ENCODE data around the gene NCOR2. TPM values are rescaled to one million over a fixed set of nuclear protein-coding genes. Genes with fewer than 3 reads are reported as not detected.

NCOR2 gene
- total RNA-seq, 1 experiment from 2014 or later = 25.1 TPM

DNA sequence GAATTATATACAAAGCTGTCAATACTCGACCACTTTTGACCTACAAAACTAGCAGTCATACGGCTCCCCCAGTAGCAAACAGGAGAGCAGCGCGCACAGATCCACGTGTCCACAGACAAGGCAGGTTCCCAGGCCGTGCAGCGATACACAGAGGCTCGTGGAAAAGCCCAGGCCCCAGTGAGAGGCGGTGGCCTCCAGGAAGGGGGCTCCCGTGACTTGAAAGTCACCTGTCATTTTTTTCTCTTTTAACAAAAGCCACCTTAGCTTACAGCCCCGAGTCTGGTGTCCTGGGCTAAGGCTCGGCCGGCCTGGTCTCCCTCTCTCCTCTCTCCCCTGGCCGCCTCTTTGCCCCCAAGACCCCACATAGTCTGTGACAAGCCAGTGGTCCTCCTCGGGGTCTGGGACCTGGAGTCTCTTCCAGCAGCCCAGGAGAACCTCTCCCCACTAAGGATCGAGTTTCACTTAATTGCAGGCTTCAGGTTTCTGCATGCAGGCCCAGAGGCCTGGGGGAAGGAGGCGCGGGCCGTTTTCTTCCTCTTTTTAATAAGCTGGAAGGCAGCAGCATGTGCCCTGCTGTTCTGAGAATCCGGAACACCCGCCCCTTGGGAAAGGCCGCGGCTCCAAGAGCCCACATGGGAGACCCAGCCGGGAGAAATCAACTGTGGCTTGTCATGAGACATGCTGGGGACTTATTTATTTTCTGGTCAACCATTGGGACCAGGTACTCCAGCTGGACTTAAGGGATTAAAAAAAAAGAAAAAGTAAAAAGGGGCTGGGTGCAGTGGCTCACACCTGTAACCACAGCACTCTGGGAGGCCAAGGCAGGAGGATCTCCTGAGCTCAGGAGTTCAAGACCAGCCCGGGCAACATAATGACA, 15.9 kb downstream of the NCOR2 start:
- H3K4me3 ChIP-seq (ENCODE audit: insufficient read depth, low read depth, low read length) = no peak overlapping the region
- DNase-seq = peak; percentile 84
- H3K27me3 ChIP-seq (ENCODE audit: control insufficient read depth, insufficient read depth, low read length) = no peaks in the 10 kb centered on the region
- peaks cover 3% of the 10 kb centered on the region for H3K36me3 ChIP-seq (replicated peaks; ENCODE audit: control insufficient read depth, insufficient read depth, low read length)

DNA sequence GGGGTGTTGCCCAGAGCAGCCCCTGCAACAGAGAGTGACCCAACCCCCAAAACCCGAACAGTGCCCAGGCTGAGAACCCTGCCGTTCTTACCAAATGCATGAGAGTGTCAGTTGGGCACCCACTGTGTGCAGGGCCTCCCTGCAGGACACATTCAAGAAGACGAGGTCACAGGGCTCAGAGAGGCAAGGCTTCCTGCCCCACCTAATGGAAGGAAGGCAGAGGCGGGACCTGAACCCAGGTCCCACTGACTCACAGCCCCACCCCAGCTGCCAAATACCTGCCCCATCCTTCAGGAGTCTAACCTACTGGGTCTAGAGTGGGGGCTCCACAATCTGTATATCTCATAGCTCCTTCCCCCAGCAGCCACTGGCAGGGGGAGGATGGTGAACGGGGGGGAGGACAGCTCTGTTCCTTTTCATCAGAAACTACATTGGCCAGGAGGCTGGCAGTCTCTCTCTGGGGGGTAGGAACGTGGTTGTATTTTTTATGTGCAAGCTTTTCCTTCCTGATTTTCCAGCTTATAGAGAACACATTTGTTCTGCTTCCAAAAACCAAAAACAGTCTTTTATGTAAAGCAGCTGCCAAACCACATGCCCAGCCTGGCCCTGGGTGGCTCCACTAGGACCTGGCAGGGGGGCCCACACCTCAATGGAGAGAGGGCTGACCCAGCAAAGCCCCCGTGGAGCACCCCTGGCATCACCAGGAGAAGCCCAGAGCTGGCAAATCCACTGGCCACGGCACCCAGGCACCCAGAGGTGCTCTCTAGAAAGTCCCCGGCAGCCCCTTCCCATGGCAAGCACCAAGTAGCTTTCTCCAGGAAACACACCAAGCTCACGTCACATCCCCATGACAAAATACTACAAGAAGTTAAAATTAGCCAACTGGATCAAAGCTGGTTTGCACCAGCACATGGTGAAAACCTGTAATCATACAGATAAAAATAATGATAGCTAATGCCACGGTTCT, 17.0 kb downstream of the NCOR2 start:
- no peaks in the 10 kb centered on the region for H3K27me3 ChIP-seq (ENCODE audit: control insufficient read depth, insufficient read depth, low read length)
- H3K4me3 ChIP-seq (ENCODE audit: insufficient read depth, low read depth, low read length) = no peak overlapping the region
- peaks cover 3% of the 10 kb centered on the region for H3K36me3 ChIP-seq (replicated peaks; ENCODE audit: control insufficient read depth, insufficient read depth, low read length)
- DNase-seq = no peak

DNA sequence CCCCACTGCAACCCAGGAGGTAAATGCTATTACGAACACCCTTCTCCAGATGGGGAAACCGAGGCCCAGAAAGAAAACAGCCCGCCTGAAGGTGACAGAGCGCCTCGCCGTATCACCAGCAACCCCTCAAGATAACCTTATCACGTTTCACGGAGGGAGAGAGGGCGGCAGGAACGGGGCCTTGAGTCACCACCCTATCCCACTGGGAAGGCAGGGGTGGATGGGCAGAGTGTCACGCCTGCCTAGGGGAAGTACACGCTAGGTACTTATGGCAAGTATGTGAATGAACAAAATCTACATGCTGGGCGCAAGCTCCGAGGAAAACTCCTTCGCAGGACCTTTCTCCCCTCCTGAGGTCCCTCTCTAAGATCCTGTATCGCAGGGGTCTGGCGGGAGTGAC, 17.8 kb downstream of the NCOR2 start:
- no peak for DNase-seq
- no peaks in the 10 kb centered on the region for H3K27me3 ChIP-seq (ENCODE audit: control insufficient read depth, insufficient read depth, low read length)
- H3K36me3 ChIP-seq (replicated peaks; ENCODE audit: control insufficient read depth, insufficient read depth, low read length) = peaks cover 3% of the 10 kb centered on the region
- no peak overlapping the region for H3K4me3 ChIP-seq (ENCODE audit: insufficient read depth, low read depth, low read length)

DNA sequence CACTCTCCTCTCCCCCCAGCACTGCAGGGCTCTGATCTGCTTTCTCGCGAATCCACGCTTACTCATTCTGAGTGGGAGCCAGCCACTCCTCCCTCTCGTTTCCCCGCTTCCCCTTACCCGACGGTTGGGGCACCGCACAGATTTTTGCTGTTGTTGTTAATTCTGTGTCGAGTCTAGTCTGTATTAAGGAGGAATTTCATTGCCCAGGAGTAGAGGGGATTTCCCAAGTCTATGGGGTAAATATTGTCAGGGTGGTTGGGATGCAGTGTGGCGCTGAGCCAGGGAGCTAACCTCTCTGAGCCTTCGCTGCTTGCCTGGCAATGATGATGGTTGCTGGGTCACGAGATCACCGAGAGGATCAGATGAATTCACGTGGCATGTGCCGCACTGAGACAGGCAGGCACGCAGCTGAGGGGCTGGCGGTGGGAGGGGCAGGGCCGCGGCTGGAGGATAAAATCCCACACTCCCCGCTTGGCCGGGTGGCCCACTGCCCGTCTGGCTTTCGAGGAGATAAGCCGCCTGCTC, 18.5 kb downstream of the NCOR2 start:
- peaks cover 3% of the 10 kb centered on the region for H3K36me3 ChIP-seq (replicated peaks; ENCODE audit: control insufficient read depth, insufficient read depth, low read length)
- DNase-seq = peak; percentile 56
- H3K27me3 ChIP-seq (ENCODE audit: control insufficient read depth, insufficient read depth, low read length) = no peaks in the 10 kb centered on the region
- H3K4me3 ChIP-seq (ENCODE audit: insufficient read depth, low read depth, low read length) = no peak overlapping the region

DNA sequence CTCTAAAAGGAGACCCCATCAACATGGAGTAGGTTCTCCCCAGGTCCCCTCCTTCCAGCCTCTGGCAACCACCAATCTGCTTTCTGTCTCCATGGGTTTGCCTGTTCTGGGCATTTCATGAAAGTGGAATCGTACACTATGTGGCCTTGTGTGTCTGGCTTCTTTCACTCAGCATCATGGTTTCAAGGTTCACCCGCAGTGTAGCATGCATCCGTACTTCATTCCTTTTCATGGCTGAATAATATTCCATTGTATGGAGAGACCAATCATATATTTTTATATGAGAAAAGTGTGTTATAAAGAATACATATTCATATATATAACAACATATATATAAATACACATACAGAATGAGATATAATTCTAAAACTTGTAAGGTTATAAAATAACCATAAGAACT, 19.8 kb downstream of the NCOR2 start:
- peaks cover 3% of the 10 kb centered on the region for H3K36me3 ChIP-seq (replicated peaks; ENCODE audit: control insufficient read depth, insufficient read depth, low read length)
- H3K4me3 ChIP-seq (ENCODE audit: insufficient read depth, low read depth, low read length) = no peak overlapping the region
- no peak for DNase-seq
- no peaks in the 10 kb centered on the region for H3K27me3 ChIP-seq (ENCODE audit: control insufficient read depth, insufficient read depth, low read length)

DNA sequence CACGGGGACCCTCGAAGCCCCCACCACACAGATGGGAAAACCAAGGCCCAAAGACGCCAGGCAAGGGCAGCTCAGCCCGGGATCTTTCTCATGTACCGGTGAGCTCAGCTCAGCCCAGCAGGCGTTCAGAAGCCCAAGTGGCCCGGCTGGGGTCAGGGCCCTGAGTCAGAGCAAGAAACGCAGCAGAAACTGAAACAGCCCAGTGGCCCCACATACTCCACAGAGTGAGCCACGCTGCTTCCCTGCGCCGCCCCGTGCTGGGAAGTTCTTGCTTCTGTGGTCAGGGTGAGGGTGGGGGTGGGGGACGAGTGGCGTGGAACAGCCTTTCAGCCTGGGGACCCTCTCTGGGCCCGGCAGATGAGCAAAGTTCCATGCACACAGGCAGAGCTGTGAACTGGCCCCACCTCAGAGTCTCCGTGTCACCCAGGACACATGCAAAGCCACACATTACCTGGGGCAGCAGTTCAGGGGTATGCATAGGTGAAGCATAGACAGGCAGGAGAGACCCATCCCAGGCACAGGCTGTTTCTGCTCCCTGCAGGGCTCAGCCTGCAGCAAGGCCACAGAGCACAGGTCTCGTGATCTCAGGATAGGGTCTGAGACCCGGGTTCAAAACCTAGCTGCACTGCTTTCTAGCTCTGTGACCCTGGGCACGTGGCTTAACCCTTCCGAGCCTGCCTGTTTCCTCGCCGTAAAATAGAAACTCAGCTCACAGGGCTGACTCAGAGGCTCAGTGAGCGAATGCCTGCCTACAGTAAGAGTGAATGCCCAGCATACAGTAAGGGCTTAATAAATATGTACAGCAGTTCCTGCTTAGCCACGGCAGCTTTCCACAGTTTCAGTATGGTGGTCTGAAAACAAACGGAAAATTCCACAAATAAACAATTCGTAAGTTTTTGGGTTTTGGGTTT, 21.6 kb downstream of the NCOR2 start:
- Histone ChIP-seq H3K36me3 (replicated peaks; ENCODE audit: control insufficient read depth, insufficient read depth, low read length) (peaks cover 3% of the 10 kb centered on the region), H3K27me3 (ENCODE audit: control insufficient read depth, insufficient read depth, low read length) (no peaks in the 10 kb centered on the region), H3K4me3 (ENCODE audit: insufficient read depth, low read depth, low read length) (no peak overlapping the region)
- no peak for DNase-seq

DNA sequence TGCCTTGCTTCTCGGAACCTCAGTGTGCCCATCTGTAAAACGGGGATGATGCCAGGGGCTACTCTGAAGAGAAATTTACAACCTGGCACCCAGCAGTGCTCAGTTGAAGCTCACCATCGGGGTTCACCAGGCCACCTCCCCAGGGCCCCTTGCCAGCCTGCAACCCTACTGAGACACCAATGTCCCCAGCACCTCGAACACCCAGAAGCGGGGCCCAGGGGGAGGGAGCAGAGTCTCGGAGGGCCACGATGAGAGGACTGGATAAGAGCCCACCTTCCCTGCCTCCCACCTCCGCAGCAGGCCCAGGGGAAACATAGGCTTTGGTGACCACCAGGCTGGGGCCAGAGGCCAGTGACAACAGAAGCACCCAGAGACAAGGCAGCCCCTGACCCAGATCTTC, 22.4 kb downstream of the NCOR2 start:
- Histone ChIP-seq H3K36me3 (replicated peaks; ENCODE audit: control insufficient read depth, insufficient read depth, low read length) (peaks cover 3% of the 10 kb centered on the region), H3K27me3 (ENCODE audit: control insufficient read depth, insufficient read depth, low read length) (no peaks in the 10 kb centered on the region), H3K4me3 (ENCODE audit: insufficient read depth, low read depth, low read length) (no peak overlapping the region)
- no peak for DNase-seq

DNA sequence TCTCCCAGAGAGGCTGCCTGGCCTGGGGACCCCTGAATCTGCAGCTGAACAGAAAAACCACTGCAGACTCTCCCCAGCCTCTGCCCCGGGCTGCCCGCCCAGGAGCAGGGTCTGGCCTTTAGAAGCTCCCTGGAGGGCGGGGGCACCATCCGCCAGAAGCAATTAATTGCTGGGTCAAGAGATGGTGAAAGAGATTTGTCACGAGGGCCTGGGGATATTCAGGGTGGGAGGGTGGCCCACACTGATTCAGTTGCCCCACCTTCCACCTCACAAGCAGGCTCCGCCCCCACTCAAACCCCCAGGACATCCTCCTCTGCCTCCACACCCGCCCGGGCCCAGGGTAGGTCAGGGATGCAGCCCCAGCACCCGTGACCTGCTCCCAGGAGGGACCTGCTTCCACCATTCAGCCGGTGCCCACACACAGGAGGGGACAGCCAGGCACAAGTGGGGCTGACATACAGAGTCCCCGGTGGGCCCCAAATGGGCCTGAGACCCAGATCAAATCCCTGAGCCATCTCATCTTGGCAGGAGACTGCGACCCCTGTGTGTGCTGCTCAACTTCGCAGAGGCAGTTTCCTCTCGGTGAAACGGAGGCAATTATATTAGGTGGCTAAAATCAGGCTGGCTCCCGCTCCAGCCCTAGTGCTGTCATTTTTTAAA, 23.0 kb downstream of the NCOR2 start:
- H3K27me3 ChIP-seq (ENCODE audit: control insufficient read depth, insufficient read depth, low read length) = no peaks in the 10 kb centered on the region
- H3K36me3 ChIP-seq (replicated peaks; ENCODE audit: control insufficient read depth, insufficient read depth, low read length) = peaks cover 3% of the 10 kb centered on the region
- DNase-seq = peak; percentile 74
- no peak overlapping the region for H3K4me3 ChIP-seq (ENCODE audit: insufficient read depth, low read depth, low read length)

DNA sequence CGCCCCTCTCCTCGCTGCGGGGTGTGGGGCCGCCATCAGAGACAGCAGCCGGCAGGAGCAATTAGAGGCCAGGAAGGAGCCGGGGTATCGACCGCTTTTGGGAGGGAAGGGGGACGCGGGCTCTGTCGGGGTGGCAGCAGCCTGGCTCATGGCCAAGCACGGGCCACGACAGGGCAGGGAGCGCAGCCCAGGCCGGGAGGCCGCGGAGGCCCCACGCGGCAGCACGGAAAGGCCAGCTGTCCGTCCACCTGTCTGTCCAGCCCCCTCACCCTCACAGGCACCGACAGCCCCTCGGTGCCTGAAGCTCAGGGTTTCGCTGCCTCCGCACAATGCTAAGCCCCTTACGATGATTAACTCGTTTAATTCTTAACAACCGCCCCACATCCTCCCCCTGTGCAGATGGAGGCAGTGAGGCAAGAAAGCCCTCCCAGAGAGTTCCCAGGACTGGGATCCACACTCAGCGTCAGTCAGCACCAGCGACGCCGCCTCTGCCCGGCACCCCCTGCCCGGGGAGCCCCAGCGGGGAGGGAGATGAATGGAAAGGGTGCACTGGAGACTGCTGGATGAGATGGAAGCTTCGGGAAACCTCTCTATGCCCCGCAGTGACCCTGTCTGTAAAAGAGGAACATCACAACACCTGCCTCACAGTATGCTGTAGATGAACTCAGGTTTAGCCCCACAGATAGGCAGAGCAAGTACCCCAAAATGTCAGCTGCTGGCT, 23.7 kb downstream of the NCOR2 start:
- DNase-seq = peak; percentile 69
- Histone ChIP-seq H3K36me3 (replicated peaks; ENCODE audit: control insufficient read depth, insufficient read depth, low read length) (peaks cover 3% of the 10 kb centered on the region), H3K4me3 (ENCODE audit: insufficient read depth, low read depth, low read length) (no peak overlapping the region), H3K27me3 (ENCODE audit: control insufficient read depth, insufficient read depth, low read length) (no peaks in the 10 kb centered on the region)

DNA sequence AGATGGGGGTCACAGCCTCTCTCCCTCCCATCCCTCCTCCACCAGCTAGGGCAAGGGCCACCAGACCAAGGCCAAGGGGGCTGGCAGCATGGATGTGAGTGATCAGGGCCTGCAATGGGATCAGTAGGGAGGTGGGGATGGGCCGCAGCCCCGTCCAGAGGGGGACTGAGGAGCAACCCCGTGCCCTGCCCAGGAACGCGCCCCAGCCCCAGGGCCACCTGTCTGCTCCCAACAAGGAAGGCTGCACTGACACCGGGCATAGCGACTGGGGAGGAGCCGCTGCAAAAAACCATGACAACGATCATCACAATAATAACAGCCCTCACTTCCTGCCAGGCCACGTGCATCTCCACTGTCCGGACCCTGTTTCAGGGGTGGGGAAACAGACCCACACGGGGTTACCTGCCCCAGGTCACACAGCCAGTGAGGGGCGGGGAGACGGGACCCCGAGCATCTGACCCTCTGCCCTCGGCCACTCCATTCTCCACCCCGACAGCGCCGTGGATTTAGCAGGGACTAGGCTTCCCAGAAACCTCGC, 24.3 kb downstream of the NCOR2 start:
- peak; percentile 70 for DNase-seq
- H3K4me3 ChIP-seq (ENCODE audit: insufficient read depth, low read depth, low read length) = no peak overlapping the region
- no peaks in the 10 kb centered on the region for H3K27me3 ChIP-seq (ENCODE audit: control insufficient read depth, insufficient read depth, low read length)
- H3K36me3 ChIP-seq (replicated peaks; ENCODE audit: control insufficient read depth, insufficient read depth, low read length) = peaks cover 2% of the 10 kb centered on the region

DNA sequence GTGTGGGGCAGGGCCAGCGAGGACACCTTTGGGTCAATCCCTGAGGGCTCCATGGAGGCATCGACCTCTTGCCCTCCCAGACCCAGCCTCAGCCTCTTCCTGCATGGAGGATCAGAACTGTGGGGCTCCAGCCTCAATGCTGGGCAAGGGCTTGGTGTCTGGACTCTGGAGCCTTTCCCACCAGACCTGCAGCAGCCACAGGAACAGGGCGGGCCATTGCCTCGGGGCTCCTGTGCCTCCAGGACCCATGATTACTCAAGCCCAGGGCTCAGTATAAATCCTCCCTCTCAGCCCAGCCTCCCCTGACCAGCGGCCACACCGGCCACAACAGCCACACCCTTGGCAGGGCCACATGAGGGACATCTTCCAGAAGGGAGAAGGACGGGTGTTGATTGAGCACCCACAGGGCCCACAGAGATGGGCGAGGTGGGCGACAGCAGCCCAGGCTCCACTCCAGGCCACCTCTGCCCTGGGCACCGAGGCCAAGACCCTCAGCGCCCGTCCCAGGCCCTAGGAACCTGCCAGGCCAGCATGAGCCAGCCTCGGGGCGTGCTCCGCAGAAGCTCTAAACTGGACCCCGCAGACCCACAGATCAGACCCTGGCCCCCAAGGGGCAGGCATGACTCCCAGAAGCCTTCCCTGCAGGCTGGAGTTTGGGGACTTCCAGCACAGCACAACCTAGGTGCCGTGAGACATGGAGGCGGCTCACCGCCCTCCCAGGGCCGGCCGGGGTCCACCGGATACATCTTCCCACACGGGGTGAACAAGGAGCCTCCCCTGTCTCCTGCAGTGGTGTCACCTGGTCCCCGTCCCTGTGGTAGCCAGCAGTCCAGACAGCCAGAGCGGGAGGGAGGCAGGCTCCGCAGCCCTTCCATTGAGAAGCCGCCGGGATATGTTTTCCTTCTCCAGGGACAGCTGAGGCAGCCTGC, 25.1 kb downstream of the NCOR2 start:
- no peaks in the 10 kb centered on the region for H3K36me3 ChIP-seq (replicated peaks; ENCODE audit: control insufficient read depth, insufficient read depth, low read length)
- DNase-seq = peak; percentile 57
- H3K4me3 ChIP-seq (ENCODE audit: insufficient read depth, low read depth, low read length) = no peak overlapping the region
- H3K27me3 ChIP-seq (ENCODE audit: control insufficient read depth, insufficient read depth, low read length) = no peaks in the 10 kb centered on the region

DNA sequence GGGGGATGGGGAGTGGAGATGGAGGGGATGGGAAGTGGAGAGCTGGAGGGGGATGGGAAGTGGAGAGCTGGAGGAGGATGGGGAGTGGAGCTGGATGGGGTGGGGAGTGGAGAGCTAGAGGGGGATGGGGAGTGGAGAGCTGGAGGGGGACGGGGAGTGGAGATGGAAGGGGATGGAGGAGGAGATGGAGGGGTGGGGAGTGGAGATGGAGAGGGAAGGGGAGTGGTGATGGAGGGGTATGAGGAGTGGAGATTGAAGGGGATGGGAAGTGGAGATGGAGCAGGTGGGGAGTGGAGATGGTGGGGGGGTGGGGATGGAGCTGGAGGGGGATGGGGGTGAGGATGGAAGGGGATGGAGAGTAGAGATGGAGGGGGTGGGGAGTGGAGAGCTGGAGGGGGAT, 26.1 kb downstream of the NCOR2 start:
- no peak overlapping the region for H3K4me3 ChIP-seq (ENCODE audit: insufficient read depth, low read depth, low read length)
- H3K36me3 ChIP-seq (replicated peaks; ENCODE audit: control insufficient read depth, insufficient read depth, low read length) = no peaks in the 10 kb centered on the region
- no peak for DNase-seq
- H3K27me3 ChIP-seq (ENCODE audit: control insufficient read depth, insufficient read depth, low read length) = no peaks in the 10 kb centered on the region

All from H7 (cell line).